NCI-H1105 (cell line): Measurements from ENCODE around the gene SMAD3.

Experiments used
- DNase-seq: peaks from one replicate; lab custom pipeline; 2025; lab: John Stamatoyannopoulos, UW

The SMAD3 gene

DNA sequence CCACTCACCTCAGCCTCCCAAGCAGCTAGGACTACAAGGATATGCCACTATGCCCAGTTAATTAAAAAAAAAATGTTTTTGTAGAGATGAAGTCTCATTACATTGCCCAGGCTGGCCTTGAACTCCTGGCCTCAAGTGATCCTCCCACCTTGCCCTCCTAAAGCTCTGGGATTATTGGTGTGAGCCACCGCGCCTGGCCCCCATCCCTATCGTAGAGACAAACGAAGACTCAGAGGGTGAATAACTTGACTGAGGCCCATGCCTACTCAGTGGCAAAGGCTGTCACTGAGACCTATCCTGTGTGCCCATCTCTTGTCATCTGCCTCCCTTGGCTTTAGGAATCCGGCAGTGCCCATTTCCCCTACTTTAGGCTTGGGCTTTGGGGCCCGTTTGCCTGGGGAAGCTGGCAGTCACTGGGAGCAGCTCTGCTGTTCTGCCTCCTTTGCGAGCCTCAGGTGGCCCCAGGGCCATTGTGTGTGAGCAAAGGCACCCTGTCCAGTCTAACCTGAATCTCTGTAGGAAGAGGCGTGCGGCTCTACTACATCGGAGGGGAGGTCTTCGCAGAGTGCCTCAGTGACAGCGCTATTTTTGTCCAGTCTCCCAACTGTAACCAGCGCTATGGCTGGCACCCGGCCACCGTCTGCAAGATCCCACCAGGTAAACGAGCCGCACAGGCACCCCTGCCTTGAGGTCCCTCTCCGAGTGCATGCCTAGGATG lies 119.0 kb downstream of the SMAD3 start:
- no peak for DNase-seq

DNA sequence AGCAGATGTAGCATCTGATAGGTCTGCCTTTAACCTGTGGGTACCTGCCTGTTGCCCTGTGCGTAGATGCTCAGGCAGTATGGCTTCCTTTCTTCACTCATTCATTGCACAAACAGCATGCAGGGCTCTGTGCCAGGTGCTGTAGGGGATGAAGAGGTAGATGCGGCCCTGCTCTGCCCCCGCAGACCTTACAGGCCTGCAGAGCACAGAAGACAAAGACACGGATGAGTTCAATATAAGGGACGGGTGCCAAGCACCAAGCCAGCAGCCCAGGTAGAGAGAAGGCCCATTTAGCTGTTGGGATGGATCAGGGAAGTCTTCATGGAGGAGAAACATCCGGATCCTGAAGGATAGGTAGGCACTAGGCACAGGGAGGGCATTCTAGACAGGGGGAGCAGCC lies 119.6 kb downstream of the SMAD3 start:
- no peak for DNase-seq

GRCh38 chr15:67185621-67186225 lies 120.3 kb downstream of the SMAD3 start:
- no peak for DNase-seq

GRCh38 chr15:67186226-67186649 lies 120.8 kb downstream of the SMAD3 start:
- DNase-seq = no peak

GRCh38 chr15:67186688-67187087 lies 121.3 kb downstream of the SMAD3 start:
- DNase-seq = no peak

GRCh38 chr15:67187351-67187854 lies 122.0 kb downstream of the SMAD3 start:
- no peak for DNase-seq

- no peak for DNase-seq
Measured at GRCh38 chr15:67188551-67189218, 123.3 kb downstream of the SMAD3 start.

DNA sequence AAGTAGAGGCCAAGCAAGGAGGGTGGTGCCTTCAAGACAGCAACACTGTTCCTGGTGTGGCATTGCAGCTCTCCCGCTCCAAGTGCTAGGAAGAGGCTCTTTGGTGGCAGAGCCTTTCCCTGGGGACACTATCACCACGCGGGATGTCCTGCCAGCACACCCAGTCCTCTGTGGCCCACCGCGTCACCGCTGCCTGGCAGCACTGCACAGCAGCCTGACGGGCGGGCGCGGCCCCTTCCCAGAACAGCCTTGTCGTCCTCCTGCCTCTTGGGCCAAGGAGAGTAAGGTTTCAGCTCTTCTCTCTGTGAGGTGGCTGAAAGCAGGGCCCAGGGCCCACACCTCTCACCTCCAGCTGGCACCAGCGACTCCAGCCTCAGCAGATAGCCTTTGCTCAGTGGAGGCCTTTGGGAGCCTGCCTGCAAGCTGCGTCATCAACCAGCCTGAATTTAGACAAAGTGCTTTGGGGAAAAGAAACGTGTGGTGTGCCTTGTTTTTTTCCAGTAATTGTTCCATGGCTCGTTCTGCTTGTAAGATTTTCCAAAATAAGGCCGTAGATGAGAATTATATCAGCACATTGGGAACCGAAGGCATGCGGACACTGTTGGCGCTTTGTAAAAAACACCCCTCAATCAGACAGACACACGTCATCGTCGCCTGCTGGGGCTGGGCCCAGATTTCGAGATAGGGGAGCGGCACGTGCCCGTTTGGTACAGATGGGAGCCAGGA lies 124.1 kb downstream of the SMAD3 start:
- DNase-seq = no peak

- no peak for DNase-seq
Measured at GRCh38 chr15:67190326-67190725, 124.9 kb downstream of the SMAD3 start.

DNA sequence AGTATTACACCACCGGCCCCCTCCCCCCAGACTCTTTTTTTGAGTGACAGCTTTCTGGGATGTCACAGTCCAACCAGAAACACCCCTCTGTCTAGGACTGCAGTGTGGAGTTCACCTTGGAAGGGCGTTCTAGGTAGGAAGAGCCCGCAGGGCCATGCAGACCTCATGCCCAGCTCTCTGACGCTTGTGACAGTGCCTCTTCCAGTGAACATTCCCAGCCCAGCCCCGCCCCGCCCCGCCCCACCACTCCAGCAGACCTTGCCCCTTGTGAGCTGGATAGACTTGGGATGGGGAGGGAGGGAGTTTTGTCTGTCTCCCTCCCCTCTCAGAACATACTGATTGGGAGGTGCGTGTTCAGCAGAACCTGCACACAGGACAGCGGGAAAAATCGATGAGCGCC lies 125.4 kb downstream of the SMAD3 start:
- DNase-seq = no peak

GRCh38 chr15:67192185-67192820 lies 126.9 kb downstream of the SMAD3 start:
- DNase-seq = no peak

- no peak for DNase-seq
Measured at GRCh38 chr15:67193223-67193990, 128.0 kb downstream of the SMAD3 start.

- DNase-seq = no peak
Measured at GRCh38 chr15:67194171-67195114, 129.0 kb downstream of the SMAD3 start.

DNA sequence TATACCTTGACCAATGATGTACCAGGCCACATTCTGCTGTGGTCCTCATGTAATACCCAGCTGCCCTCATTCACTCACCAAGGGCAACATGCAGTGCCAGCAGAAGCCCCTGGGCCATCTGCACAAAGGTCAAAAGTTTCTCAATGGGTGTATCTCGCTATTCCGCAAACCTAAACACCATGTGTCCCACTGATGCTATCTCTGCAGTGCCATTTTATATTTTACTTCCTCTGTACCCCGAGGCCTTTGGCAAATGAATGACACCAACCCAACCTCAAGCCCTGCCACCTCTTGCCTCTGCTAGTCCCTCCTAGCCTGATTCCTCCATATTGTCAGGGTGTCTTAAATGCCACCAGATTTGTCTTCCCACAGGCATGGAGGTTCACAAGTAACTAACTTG lies 129.9 kb downstream of the SMAD3 start:
- DNase-seq = no peak

- DNase-seq = no peak
Measured at GRCh38 chr15:67196222-67196621, 130.8 kb downstream of the SMAD3 start.

DNA sequence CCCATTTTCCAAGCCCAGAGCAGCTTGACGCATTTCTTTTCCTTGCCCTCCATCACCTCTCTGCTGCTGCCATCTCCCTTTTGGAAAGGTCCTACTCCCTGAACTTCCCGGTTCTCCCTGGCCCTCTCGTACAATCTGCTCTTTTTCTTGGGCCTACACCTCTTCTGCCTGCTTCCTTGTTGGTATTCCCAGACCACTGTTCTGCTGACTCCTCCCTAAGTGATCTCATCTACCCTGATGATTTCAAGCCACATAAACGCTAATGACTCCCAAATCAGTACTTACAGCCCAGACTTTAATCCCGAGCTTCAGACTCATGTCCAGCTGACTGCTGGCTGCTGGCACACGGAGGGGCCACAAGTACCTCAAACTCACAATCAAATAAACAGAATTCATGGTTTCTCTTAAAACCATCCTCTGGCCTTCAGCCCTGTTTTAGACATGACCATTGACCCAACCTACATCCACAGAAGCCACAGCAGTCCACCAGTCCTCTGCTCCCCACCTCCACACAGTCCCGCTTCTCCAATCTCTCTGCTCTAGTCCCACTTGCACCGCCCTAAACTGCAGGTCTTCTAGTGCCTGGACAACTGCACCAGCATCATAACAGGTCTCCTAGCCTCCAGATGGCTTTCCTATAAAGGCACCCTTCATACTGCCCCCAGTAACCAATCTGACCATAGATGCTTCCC lies 131.4 kb downstream of the SMAD3 start:
- no peak for DNase-seq

DNA sequence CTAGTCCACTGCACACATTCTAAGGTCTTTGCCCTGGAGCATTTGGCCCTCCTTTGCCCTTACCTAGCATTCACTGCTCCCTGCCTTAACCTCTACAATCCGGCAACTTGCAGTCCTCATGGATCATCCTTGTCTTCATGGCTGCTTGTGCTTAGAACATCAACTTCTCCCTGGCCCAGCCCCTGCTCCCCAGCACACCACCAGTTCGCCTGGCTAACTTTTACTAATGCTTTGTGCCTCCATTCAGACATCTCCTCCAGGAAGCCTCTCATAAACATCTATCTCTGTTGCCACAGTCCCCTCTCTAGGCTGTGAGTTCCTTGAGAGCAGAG lies 131.9 kb downstream of the SMAD3 start:
- DNase-seq = no peak

DNA sequence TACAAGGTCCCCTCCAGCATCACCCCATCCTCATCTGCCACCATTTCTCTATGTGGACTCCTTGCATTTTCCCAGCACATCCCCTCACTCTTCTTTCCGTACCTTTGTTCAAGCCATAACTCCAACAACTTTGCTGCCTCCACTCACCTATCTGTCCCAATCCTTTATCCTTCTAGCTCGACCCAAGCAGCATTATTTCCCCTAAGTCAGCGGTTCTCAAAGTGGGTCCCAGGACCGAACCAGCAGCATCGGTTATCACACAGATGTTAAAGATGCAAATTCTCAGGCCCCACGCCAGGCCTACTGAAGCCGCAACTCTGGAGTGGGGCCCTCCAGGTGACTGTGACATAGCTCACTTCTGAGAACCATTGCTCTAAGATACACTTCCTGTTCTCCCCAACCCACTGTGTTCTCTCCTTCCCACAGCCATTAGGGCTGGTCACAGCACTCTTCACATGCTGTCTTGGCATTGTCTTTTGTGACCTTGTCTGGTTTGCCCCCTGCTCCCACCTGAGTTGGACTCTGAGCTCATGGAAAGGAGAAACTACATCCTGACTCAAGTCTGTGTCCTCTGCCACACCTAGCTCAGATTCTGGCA lies 132.9 kb downstream of the SMAD3 start:
- DNase-seq = no peak

GRCh38 chr15:67199391-67199790 lies 134.0 kb downstream of the SMAD3 start:
- DNase-seq = no peak
